Hematopoietic multipotent progenitor cell treated with erythropoietin and hydrocortisone succinate and interleukin-3 and kit ligand, for 17 days (in vitro differentiated cells): ENCODE results near the gene PNMT.
"Not testable (repeated sequence)": the region's sequence is repeated elsewhere in the genome, so short reads cannot be mapped to it uniquely, and the experiment has no call there.

Experiments
- DNase-seq: peaks from one replicate; pipeline ENCODE4 v3.0.0-alpha.2; 2015; ENCODE audit warnings: low spot score

PNMT gene

DNA sequence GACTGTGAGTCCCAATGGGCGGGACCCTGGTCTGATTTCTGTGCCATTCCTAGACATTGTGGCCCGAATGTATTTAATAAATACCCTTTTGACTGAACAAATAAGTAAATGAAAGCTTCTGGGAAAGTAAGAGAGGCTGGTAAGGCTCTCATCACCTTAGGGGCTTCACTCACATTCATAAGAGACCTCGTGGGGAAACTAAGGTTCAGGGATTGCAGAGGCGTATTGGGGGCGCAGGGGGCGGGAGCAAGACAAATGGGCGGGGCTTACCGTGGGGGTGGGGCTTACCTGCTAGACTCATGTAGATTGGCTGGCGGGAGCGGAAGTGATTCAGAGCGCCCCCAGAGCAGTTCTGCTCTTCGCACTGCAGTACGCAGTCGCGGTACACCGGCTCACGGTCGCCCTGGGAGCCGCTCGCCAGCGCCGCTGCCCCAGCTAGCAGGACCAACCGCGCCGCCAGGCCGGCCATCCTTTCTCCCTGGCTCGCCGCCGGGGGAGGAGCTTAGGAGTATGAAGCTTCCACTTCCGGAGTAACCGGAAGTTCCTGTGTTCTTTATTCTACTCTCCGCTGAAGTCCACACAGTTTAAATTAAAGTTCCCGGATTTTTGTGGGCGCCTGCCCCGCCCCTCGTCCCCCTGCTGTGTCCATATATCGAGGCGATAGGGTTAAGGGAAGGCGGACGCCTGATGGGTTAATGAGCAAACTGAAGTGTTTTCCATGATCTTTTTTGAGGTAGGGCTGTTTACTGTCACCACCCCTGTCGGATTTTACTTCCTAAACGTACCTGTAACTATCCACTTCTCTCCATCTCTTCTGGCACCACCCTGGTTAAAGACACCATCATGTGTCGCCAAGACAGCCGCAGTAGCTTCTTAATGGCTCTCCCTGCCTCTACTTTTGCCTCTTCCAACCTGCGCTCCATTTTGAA, 19.6 kb downstream of the PNMT start, which contains the start of gene PGAP3:
Gene PGAP3, minus strand, starts transcription at position 512 of the 929 bp plus-strand sequence. Its CDS starts 43 bp downstream, at position 469.
- peak; percentile 85 for DNase-seq

DNA sequence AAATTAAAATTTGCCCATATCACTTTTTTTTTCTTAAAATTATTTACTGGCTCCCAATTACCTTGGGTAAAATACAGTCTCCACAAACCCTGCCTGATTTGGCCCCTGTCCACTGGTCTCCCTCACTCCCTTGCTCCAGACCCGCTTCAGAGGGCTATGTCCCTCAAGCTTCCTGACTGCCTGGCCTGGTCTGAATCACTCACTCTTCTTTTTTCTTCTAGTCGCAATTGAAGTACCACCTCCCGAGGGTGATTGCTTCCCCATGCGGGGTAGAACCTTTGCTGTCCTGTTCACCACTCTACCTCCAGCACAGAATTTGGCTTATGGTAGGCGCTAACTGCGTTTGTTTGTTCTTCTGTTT, 20.2 kb downstream of the PNMT start:
- DNase-seq: no peak

DNA sequence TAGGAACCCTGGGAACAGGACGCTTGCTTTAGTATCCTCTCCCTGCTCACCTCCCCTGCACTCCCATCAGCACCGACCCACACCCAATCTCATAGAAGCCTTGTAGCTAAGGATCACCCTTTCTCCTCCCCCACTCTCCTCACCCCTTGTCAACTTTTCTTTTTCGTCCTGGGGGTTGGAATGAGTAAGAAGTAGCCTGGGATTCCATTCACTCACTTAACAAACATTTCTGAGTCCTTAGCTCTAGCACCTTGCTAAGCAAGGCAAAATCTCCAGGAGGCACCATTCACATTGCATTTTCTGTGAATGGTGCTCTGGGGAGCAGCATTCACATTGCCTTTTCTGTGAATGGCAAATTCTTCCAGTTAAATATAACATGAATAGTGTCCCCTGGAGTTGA, 20.7 kb downstream of the PNMT start:
- DNase-seq: no peak

DNA sequence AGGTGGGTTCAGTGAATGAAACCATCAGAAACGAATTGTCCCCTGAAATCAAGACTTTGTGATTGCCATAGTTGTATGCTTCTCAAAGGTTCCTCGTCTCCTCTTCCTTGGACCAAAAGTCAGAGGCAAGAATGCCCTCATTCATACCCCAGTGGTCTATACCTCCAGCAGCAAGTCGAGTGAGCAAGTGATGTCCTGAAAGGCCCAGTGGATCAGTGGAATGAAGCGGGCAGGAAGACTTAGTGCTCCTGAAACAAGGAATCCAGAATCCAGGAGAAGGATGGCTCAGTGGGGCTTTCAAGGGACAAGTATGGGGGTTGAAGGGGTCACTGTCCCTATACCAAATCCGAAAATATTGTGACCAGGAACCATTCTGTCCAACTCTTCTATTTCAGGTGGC, 26.3 kb downstream of the PNMT start:
- no peak for DNase-seq

DNA sequence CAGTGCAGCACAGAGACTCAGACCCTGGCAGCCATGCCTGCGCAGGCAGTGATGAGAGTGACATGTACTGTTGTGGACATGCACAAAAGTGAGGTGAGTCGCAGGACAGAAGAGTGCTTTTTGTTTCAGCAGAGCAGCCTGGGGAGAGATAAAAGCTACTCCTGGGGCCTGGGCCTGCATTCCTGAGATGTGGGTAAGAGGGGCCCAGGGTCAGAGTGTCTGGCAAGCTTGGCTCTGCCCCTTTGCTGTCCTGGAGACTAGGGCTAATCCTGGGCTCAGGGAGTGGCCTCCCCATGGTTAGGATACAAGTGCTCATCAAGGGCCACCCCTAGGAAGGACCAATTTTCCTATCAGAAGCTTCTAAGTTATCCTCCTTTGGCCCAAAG, 26.8 kb downstream of the PNMT start:
- no peak for DNase-seq

DNA sequence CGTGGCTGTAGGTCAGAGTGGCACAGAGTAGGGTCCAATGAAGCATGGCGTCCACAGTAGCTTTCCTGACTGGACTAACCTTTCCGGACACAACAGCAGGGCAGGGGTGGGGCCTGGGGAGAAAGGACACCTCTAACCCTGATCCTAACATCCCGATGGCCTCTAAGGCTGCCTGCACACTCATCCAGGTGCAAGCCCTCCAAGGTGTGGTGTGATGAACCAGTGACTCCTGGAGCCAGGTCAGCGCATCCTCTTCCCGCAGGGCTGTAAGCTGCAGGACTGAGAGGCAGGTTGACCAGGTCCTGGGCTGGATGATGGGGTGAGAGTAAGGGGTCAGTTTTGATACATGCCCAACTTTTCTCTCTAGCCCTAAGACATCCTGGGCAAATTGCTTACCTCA, 28.5 kb downstream of the PNMT start:
- DNase-seq: no peak

DNA sequence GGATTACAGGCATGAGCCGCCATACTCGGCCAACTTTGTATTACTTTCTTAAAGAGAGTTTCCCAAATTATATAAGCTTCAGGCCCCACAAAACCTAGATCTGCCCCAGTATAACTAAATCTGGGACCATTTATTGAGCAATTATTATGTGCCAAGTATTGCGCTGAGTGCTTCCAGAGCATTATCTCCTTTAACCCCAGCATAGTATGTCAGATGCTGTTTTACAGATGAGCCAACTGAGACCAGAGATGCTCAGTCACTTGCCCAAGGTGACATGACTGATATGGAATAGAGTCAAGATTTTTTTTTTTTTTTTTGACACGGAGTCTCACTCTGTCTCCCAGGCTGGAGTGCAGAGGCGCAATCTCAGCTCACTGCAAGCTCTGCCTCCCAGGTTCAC, 29.7 kb downstream of the PNMT start:
- no peak for DNase-seq

DNA sequence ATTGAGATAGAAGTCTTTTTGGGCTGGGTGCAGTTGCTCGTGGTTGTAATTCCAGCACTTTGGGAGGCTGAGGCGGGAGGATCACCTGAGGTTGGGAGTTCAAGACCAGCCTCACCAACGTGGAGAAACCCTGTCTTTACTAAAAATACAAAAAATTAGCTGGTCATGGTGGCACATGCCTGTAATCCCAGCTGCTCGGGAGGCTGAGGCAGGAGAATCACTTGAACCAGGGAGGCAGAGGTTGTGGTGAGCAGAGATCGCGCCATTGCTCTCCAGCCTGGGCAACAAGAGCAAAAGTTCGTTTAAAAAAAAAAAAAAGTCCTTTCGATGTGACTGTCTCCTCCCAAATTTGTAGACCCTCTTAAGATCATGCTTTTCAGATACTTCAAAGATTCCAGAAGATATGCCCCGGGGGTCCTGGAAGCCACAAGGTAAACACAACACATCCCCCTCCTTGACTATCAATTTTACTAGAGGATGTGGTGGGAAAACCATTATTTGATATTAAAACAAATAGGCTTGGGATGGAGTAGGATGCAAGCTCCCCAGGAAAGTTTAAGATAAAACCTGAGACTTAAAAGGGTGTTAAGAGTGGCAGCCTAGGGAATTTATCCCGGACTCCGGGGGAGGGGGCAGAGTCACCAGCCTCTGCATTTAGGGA, 31.0 kb downstream of the PNMT start:
- not testable (repeated sequence) for DNase-seq

DNA sequence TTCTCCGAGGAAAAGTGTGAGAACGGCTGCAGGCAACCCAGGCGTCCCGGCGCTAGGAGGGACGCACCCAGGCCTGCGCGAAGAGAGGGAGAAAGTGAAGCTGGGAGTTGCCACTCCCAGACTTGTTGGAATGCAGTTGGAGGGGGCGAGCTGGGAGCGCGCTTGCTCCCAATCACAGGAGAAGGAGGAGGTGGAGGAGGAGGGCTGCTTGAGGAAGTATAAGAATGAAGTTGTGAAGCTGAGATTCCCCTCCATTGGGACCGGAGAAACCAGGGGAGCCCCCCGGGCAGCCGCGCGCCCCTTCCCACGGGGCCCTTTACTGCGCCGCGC, 31.5 kb downstream of the PNMT start, which contains the start of gene ERBB2:
Gene ERBB2, plus strand, starts transcription at position 247 of the 330 bp plus-strand sequence. CDS start 175 bp downstream, outside the sequence.
- DNase-seq: no peak

DNA sequence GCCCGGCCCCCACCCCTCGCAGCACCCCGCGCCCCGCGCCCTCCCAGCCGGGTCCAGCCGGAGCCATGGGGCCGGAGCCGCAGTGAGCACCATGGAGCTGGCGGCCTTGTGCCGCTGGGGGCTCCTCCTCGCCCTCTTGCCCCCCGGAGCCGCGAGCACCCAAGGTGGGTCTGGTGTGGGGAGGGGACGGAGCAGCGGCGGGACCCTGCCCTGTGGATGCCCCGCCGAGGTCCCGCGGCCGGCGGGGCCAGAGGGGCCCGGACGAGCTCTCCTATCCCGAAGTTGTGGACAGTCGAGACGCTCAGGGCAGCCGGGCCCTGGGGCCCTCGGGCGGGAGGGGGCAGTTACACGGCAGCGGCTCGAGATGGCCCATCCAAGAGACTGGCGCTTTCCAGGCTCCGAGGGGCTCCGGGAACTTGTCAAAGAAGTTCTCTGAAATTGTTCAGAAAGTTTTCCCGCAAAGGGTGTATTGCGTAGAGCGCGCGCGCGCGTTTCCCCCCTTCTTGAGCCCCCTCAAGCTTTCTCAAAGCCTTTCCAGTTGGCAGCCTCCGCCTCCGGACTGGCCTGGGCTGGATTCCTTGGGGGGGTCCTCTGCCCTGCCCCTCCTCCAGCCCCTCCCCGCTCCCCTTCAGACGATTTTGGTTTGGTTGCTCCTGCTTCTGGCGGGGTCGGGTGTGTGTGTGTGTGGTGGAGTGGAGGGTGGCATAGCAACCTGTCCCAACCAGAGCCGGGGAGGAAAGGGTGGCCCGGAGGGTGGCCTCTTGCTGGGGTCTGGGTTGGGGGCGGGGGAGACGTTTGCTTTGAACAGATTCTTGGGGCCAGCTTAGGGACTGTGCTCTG, 32.1 kb downstream of the PNMT start:
- no peak for DNase-seq

DNA sequence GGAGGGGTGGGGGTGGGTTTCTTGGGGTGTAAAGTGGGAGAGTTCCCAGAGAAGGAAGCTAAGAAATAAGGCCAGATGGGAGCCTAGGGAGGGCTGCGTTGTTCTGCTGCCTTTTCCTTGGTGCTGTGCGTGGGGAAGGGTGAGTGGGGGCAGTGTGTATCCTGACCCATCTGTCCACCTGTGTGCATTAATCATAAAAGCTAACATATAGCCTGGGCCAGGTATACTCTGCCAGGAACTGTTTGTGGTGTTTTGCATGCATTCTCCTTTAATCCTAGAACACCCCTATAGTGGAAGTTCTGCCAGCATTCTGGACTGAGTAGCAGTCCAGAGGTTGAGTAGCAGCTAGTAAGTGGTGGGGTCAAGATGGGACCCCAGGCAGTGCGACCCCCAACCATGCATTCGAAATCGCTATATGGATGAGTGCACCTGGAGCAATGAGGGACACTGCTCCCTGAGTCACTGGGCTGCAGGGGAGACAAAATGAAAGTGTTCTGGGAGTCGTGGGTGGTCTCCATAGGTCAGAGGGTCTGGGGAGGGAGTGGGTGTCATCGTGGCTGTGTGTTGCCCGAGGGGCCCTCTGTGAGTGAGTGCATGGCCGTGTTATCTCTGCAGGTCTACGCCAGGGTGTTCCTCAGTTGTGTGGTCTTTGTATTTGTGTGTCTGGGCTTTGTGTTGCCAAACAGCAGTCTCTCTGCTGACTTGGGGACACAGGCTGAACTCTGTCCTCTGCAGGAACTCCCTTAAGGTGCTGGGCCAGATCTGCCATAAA, 32.9 kb downstream of the PNMT start:
- DNase-seq: no peak

DNA sequence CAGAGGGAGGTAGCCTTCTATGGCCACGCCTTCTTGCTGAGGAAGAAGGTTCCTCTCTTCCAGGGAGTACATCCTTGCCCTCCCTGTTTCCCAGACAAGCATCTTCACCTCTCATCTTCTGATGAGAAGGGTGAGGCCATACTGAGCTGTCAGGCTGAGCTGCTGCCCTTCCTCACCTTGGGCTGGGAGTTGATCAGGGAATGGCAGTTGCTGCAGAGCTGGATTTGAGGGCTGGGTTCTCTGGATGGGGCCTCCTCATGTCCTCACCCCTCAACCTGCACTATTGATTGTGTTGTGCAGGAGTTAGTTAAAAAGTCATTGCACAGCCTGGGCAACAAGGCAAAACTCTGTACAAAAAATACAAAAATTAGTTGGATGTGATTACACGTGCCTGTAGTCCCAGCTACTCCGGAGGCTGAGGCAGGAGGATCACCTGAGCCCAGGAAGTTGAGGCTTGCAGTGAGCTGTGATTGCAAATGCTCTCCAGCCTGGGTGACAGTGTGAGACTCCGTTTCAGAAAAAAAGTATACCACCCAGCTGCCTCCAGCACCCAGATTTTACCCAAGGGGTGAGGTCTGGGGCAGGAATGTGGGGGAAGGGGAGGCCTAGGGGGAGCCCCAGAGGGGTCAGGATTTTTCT, 33.6 kb downstream of the PNMT start:
- no peak for DNase-seq

DNA sequence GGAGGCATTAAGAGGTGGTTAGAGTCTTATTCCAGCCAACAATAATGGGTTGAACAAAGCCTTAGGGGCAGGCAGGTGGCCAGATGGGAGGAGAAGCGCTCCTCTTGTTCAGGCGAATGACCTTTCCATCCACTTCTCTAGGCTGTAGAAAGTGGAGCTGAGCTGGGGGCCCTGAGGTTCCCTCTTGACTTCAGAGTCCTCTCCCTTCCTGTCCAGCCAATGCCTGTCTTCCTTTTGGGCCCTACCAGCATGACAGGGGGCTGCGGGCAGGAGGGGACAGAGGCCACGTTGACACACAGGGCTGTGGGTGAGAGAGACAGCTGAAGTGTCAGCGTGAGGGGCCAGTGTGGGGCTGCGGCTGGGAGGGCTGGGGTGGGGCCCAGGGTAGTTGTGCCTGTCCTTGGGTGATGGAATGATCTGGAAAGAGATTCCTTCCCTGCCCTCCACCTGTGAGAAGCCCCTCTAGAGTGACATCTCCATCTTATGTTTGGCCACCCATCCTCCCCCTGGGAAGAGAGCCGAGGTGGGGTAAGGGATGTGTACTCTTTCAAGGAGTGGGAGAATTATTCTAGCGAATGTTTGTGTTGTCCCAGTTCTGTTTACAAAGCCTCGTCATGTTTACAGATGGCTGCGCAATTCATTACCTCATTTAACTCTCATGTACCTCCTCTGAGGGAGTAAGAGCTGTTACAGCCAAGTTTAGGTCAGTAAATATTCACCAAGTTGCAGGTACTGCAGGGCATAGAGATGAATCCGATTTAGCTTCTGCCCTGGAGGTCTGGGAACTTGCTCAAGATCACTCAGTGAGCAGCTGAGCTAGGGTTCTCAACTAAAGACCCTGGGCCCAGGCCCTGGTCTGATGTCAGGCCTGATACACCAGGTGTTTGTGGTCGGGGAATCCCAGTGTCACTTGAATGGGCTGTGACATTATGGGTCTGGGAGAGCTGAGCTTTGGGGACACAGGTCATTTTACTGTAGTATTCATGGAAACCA, 34.9 kb downstream of the PNMT start:
- DNase-seq: no peak

DNA sequence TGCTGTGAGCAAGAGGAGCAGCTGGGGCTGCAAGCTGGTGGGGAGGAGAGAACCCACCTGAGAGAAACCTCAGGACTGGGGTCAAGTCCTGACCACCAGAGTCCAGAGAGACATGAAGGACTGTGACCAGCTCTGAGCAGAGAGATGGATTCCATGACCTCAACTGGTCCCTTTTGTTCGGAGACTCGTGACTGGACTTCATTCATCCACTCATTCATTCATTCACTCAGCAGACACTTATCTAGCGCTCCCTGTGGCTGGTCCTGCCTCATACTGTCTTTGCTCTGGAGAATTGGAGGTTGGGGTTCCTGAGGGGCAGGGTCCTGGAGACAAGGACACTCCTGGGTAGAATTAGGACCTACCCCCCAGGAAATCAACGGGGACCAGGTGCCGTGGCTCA, 35.7 kb downstream of the PNMT start:
- no peak for DNase-seq

DNA sequence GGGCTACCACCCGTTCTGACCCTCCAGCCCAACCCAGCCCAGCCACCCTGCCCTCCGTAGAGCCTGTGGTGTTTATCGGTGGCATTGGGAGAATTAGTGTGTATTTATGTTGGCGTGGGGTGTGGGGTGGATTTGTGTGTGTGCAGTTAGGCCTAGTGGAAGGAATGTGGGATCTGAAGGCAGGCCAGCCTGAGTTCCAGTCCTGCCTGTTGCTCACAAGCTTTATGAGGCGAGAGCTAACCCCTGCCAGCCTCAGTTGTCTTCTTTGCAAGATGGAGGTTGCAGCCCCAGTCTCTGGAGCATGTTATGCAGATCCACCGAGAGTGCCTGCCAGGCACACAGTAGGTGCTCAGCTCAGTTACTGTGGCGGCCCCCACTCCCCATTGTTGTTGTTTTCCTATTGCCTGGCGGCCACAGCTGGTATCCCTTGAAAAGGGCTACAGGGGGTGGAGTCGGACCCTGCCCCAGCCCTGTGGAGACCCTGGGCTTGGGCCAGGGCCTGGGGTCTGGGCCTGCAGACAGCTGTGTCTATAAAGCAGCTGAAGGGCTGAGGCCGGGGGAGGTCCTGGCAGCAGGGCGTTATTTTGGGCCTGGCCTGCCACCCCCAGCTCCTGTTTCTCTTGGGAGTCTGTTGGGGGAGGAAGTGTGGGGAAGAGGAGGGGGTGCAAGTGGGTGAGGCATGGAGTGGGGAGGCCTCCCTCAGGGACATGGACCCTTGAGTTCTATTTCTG, 36.7 kb downstream of the PNMT start:
- no peak for DNase-seq

DNA sequence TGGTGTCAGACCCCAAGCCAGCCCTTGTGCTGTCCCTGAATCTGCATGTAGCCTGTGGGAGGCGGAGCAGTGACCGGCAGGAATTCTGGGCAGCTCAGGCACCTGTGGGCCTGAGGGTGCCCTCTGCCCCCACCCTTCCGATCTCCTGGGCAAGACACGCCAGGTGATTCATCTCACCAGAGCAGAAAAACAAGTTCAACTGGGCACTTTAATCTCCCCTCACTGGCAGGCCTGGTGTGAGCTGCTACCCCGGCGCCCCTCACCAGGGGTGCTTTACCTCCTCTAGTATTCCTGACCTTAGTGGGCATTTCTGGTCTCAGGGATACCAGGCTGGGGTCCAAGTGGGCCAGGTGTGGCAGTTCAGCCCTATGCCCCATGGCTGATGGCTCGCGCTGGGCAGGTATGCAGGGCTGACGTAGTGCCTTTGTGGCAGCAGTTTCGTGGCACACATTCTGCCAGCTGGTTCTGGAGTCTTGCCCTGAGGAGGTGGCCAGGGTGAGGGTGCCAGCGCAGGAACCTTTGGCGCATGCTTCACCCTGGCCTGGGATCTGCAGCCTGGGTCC, 37.6 kb downstream of the PNMT start:
- DNase-seq: no peak

DNA sequence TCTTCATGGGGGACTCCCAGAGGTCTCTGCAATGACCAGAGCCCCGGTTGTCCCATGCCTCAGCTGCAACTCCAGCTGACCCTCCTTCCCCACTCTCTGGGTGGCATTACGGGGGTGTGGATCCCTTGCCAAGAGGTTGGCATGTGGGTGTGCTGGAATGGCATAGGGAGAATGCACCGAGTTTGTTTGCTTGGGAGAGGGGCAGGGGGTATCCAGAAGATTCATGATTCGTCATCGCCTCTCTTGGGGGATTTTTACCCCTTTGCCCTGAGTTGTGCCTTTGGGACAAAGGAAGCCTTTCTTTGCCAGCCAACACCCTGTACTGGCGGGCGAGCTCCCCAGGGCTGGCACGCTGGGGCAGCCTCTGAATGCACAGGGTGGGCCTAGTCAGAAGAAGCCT, 38.1 kb downstream of the PNMT start:
- DNase-seq: no peak

DNA sequence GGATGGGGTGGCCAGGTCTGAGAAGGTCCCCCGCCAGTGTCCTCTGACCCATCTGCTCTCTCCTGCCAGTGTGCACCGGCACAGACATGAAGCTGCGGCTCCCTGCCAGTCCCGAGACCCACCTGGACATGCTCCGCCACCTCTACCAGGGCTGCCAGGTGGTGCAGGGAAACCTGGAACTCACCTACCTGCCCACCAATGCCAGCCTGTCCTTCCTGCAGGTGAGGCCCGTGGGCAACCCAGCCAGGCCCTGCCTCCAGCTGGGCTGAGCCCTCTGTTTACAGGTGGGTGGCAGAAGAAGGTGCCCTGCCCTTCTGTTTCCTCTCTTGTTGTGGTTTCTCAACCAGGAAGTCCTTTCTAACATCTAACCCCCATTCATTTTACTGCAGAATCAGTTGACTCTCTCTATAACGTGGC, 38.7 kb downstream of the PNMT start:
- no peak for DNase-seq
